ENCODE measurements around the gene NKD1.

Gene NKD1

DNA sequence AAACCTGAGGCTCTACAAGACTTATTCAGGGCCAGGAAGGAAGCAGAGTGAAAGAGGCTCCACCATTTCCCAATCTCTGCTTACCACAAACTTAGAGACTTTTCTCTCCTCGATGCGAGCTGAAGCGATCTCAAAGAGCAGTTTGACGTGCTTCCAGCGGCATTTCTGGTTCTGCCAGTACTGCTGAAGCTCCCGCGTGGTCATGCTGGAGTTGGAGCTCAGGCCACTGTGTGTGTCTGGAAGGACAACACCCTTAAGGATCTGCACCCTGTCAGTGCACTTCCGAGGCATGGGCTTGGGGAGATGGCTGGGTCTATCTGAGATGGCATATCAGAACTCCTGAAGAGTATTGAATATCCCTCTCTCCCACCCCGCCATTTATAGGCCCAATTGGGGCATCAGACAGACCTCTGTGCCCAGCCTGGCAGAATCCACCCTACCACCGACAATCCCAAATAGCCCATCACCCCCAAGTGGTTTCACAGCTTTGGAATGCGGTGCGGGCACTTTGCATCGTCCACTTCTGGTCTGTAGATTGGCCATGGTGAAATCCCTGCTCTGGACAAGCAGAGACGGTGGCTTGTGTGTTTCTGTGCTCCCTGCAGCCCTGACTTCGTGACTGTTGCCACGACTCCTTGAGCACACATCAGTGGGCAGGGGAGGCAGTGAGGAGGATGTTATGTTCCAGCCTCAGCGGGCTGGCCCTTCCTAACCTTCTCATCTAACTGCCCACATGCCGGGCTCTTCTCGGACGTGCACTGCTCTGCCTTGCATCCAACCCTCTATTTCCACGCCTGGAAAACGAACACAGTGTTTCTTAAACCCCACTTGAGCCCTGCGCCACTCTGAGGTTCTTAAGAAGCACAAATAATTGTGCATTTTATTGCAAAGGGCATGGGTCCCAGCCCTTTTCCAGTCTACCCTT, 127.8 kb downstream of the NKD1 start:
- no peak for DNase-seq (ENCODE audit: low read depth)

DNA sequence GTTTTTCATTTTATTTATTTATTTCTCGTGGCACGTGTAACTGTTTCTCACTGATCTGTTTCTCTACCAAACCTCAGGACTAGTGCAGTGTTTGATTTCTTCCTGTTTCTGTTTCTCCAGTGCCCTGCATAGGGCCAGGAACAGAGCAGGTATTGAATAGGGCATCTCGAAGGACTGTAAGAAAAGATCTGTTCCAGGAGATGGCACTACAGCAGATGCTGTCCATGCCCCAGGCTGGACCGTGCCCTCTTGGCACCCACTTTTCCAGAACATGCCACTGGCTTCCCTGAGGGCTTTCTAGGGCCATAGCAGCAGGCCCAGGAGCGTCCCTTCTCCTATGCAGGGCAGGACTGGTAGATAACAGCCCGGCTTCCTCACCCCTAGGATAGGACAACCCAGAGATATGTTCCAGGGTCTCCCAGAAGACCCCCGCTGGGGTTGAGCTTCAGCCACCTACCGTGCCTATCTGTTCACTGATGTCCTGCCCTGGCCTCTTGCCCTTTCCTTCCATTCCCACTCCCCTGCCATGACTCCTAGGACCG, 128.6 kb downstream of the NKD1 start:
- DNase-seq (ENCODE audit: low read depth) = no peak

DNA sequence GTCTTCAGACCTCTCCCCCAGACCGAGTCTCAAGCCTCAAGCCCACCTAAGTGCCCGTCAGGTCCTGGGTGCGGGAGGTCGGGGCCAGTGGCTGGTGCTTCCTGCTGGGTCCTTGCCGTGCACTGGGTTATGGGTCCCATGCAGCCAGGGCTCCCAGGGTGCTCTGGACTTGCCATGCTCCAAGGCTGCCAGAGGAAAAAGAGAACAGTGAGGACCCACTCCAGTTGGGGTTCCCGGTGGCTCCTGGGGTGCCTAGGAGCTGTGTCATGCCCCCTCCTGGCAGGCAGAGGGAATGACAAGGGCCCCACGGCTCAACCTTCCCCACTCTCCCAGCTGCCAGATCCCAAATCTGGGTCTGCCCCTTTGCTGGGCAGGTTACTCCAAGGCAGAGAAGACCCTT, 129.2 kb downstream of the NKD1 start:
- DNase-seq (ENCODE audit: low read depth) = no peak

DNA sequence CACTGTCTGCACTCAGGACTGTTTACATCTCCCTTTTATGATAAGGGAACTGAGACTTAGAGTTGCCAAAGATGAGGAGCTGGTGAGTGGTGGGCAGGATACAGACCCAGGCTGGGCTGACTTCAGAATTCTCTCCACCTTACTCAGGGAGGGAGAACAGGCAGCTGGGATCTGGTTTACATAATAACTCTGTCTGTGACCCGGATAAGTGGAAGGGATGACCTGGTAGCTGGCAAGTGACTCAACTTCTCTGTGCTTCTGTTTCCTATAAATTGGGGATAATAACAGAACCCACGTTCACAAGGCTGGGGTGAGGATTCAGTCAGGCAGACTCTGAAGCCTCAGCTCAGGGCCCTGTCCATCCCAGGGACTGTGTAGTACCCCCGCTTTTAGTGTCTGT, 130.3 kb downstream of the NKD1 start:
- DNase-seq (ENCODE audit: low read depth) = no peak

DNA sequence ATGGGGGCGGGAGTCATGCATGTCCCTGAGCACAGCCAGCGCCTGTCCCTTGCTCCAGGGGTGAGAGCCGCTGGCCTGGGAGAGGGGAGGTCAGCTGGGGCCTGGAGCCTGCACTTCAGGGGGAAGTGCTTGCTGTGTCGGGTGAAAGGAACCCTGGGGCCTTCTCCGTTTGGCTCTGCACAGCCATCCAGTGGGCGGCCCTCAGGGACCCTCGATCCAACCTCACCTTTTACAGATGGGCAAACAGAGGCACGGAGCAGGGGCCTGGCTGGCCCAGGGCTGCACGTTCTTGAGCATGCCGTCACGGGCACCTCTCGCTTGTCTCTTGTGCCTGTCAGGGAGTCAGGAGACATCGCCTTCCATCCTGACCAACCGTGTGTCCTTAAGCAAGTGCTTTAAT, 131.1 kb downstream of the NKD1 start:
- no peak for DNase-seq (ENCODE audit: low read depth)

DNA sequence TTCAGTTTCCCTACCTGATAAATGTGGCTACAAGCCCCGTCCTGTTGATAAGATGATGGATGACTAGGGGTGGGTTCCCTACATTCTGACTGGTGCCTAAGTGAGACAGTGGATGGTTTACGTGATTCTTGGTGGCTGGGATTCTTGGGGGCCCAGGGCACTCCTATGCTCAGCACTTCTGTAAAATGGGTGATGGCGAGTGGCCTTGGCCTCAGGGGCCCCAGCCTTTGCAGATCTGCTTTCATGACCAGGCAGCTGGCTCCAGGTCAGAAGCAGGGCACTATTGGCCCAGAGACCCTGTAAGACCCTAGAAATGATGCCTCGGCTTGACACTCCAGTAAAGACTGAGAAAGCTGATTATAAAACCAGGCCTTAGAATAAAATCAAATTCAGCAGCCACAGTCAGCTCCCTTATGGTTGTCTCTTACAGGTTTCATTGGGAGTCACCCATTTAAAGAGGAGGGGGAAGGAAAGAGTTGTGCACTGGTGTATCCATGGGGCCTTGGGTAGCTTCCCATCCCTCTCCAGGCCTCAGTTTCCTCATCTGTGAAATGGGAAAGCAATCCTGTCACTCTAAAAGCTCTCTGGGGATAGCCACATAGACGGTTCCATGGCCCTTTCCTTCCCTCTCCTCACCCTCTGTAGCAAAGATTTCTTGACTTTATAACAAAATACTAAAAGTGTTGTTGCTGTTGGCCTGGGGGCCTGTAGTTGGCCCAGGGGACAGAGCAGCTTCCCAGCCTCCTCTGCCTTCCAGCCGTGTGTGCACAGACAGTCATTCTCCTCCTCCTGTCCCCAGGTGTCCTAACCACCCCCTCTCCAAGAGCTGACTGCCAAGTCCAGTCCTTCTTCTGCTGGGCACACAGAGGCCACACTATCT, 131.7 kb downstream of the NKD1 start:
- DNase-seq (ENCODE audit: low read depth) = no peak

DNA sequence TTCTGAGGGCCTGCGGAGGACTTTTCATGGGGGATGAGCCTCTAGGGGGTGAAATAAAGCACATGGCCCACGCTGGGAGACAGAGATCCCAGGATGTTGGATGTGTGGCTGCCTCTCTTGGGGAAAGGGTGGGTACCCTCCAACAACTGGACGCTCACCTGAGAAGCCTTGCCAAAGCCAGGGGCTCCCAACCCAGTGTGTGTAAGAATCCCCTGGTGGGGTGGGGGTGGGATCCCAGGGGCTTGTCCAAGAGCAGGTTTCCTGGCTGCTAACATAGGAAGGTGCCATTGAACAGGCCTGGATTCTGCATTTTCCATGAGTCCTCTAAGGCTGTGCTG, 132.3 kb downstream of the NKD1 start:
- no peak for DNase-seq (ENCODE audit: low read depth)

DNA sequence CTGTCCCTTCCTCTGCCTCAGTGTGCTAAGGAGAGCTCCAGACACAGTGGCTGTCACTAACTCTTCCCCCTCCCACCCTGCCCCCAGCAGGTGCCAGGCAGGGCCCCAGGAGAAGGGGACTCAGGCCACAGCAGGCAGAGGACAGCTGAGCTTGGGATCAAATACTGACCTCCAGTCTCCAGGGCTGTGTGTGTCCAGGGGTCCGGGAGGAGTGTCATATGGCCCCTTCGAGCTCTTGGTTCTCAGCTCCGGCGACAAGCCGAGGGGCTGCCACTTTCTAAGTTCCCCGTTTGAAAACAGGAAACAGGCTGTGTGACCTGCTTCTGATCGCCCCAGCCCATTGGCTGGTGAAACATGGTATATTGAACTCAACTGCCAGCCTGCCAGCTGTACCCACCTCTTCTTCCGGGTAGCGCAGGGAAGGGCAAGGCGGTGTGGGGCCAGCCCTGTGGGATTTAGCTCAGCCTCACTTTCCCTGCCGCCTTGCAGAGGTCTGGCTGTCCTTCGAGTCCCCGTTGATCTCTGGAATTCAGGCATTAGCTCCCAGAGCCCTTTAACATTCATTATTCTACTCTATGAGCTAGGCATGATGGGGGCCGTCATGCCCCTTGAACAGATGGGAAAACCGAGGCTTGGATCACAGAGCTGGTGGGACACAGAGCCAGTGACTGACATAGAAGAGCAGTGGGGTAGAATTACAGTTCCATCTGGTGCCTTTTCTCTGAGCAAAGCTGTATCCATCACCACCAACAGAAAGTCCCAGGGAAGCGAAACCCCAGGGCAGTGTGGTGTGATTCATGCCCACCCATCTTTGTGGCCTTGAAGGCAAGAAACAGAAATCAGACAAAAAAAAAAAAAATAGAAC, 133.1 kb downstream of the NKD1 start, which contains the start of gene SNX20:
TSS of gene SNX20 (minus strand) at position 292 of the 865 bp plus-strand sequence. CDS start 3,786 bp downstream, outside the sequence.
- DNase-seq (ENCODE audit: low read depth) = no peak

DNA sequence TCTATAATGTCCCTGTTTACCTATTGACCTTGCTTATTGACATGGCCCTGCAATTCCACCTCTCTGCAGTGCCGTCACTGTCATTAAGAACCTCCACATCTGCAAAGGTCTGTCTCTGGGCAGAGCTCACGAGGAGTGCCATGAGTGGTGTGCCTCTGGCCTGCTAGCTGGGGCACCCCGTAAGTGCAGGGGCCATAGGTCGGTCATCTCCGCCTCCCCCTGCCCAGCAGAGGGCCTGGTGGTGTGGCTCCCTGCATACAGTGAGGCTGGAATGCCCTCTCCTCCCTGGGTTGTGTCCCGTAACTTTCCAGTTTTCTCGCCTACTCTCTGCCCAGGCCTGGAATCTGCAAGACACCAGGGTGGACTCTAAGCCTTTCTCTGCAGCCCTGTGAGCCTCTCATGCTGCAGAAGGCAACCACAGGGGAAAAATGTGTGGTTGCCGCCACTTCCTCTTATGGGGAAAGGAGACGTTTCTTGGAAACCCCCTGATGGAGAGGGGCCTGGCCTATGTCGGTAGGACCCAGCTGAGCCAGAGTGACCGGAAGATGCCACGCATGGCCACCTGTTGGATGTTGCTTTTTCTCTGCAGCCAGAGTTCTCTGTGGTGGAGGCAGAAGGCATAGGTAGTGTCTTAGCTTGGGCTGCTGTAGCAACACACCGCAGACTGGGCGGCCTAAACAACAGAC, 135.6 kb downstream of the NKD1 start:
- DNase-seq (ENCODE audit: low read depth) = no peak

DNA sequence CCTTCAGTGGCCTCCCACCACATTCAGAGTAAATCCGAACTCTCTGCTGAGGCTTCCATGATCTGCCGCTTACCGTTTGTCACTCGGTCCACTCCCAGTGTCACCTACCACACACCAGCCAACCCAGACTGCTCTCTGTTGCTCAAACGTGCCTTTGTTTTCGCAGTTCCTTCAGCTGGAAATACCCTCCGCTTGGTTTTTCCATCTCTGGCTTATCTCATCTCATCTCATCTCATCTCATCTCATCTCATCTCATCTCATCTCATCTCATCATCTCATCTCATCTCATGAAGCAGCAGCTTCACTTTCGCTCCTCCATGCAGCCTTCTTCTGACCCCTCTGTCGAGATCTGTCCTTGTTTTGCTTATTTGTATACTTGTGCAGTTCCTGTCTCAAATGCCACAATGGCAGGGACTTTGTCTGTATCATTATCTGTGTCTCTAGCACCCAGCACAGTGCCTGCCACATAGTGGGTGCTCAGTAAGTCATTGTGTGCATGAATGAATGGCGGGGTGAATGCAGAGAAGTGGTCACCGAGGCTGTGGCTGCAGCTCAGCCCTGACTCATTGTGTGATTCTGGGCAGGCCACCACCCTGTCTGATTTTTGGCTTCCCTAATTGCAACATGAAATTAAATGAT, 136.7 kb downstream of the NKD1 start:
- DNase-seq (ENCODE audit: low read depth) = no peak

DNA sequence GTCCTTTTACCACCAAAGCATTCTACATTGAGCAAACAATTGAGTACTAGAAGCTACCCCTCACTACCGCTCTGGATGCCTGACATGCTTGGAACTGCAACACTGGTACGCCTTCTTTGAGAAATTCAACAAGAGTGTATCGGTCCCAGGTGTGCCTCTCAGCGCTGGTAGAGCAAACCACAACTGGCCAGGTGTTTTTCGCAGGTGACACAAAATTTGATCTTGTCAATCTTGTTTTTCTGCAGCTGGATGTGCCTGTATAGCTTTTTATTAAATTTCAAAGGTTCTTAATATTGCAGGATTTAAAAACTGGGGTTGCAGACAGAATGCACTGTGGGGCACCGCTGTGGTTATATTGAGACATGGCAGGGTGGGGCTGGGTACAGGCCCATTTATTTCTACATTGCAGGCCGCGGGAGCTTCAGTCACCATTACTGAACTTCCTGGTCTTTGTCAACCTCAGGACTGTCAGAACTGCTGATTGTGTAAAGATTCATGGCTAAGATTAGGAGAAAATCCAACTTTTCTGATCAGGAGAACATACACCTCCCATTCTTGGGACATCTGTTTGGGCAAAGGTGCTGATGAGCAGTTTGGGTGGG, 137.4 kb downstream of the NKD1 start:
- DNase-seq (ENCODE audit: low read depth) = no peak

DNA sequence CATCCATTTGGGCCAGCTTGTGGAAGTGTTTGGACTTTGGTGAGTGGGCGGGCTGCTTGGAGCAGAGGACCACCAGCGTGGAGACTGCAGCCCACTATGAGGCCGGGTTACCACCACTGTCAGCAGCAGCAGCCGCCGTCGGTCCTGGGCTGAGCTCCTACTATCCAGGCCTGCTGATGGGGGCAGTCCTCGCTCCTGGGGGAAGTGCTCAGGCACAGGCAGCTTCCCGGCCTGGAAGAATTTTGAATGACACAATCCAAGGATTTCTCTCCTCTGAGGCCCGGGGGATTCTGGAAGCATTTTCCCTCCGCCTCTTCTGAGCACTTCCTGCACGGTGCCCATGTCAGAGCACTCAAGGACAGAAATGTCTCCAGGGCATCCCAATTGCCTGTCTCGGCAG, 139.9 kb downstream of the NKD1 start:
- no peak for DNase-seq (ENCODE audit: low read depth)

DNA sequence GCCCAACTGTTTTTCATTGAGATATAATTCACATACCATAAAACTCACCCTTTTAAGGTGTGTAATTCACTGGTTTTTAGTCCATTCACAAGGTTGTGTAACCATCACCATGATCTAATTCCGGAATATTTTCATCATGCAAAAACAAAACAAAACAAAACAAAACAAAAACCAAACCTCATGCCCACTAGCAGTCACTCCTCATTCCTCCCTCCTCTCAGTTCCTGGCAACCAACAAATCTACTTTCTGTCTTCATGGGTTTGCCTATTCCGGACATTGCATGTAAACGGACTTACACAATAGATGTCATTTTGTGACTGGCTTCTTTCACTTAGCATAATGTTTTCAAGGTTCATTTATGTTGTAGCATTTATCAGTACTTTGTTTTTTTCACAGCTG, 140.7 kb downstream of the NKD1 start:
- DNase-seq (ENCODE audit: low read depth) = no peak

DNA sequence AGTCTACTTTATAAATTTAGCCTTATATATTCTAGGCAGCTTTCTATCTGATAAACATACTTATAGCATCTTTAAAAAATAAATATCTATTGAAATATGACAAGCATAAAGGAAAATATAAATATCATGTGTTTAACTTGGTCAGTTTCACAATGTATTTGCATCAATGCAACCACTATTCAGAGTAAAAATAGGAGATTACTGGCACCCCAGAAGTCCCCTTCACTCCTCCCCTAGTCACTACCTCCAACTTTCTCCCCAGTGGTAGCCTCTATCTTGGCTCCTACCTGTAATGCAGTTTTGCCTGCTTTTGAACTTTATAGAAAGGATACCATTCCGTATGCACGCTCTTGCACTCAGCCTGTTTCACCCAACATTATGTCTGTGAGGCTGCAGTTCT, 142.0 kb downstream of the NKD1 start:
- no peak for DNase-seq (ENCODE audit: low read depth)

DNA sequence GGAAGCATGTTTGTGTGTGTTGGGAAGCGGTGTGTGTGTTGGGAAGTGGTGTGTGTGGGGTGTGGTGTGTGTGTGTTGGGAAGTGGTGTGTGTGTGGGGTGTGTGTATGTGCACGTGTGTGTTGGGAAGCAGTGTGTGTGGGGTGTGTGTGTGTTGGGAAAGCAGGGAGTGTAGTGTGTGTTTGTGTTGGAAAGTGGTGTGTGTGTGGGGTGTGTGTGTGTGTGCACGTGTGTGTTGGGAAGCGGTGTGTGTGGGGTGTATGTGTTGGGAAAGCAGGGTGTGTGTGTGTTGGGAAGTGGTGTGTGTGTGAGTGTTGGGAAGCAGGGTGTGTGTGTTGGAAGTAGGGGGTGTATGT, 144.4 kb downstream of the NKD1 start:
- DNase-seq (ENCODE audit: low read depth) = no peak

DNA sequence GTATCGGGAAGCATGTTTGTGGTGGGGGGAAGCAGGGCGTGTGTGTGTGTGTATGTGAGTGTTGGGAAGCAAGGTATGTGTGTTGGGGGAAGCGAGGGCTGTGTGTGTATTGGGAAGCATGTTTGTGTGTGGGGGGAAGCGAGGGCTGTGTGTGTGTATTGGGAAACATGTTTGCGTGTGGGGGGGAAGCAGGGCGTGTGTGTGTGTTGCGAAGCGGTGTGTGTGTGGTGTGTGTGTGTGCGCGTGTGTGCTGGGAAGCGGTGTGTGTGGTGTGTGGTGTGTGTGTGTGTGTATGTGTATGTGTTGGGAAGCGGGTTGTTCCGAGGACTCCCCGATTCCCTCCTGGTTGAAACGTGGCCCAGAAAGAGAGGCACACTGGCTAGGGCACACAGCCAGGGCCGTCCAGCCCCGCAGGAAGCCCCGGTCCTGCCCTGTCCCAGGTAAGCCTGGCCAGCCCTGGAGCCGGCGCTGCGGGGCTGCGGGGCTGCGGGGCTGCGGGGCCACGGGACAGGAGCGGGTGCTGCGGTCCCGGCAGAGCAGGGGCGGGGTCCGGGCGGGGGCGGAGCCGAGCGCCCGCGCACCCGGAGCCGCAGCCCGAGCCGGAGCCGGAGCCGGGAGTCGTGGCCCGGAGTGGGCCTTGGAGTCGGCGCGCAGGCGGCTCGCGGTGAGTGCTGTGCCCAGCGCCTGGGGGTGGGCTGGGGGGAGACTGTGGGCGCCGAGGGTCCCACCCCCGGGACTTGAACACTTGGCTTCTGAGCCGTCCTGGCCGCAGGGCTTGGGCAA, 145.0 kb downstream of the NKD1 start, which contains the start of gene NOD2:
TSS of gene NOD2 (plus strand) at position 608 of the 783 bp plus-strand sequence. CDS start 5,890 bp downstream, outside the sequence.
- no peak for DNase-seq (ENCODE audit: low read depth)

DNA sequence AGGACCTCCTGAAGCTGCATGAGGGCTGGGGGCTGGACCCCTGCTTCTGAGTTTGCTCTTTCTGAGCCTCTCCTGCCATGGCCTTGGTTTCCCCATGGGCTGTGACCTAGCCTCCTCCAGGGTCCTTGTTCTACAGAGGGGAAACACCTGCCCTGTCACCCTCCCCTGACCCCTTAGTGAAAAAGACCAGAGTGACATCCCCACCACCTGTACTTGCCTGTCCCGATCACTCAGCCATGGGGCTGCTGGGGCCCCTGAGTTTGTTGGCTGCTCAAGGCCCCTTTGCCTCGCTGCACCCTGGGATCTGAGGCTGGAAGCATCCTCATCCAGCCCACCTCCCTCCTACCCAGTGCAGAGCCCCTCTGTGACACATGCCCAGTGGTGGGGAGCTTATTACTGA, 146.0 kb downstream of the NKD1 start:
- DNase-seq (ENCODE audit: low read depth) = no peak

DNA sequence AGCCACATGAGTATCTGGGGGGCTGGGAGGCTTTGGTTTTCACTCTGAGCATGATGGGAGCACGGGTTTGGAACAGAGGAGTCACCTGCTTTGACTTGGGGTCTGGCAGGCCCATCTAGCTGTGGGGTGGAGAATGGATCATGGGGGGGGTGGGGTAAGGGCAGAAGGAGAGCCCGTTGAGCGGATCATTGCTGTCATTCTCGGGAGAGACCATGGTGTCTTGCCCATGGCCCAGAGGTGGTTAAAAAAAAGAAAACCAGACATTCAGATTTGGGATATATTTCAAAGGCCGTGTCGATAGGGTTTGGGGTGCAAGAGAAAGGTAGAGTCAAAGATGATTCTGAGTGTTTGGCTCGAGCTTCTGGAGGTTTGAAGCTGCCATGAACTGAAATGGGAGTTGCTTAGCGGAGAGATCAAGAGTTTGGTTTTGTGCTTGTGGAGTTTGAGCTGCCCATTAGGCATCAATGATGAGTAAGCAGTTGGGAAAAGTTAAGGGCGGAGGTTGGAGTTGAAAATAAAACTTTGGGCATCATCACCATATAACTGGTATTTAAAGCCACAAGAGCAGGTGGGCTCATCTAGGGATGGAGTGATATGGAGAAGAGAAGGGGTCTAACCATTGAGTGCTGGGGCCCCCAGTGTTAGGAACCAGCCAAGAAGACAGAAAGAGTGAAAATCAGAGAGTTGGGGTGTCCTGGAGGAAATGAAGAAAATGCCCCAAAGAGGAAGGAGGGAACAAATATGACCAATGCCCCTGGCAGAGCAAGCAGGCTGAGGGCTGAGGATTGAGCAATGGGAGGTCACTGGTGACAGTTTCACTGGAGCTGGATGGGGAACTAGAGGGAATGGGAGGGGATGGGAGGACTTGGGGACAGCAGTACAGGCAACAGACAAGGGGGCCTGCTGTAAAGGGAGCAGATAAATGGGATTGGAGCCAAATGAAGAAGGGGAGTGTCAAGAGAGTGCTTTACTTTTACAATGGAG, 147.1 kb downstream of the NKD1 start:
- no peak for DNase-seq (ENCODE audit: low read depth)
